Measurements from ENCODE around the gene OSBPL7. TPM values are rescaled to one million over a fixed set of nuclear protein-coding genes. Genes with fewer than 3 reads are reported as not detected.
A peak's percentile ranks its signal among the peaks of the same experiment; 100 is the strongest.

The OSBPL7 gene
- total and polyA plus RNA-seq, 4 donors = 8.9 to 21.1 (median 15.4) TPM

- DNase-seq (no peak), ATAC-seq (ENCODE audit: low FRiP score) (no peak)
- H3K27ac ChIP-seq (ENCODE audit: low read depth in 1 of 2, low read length in 2 of 2) = no peak overlapping the region
- no peaks in the 10 kb centered on the region for H3K27me3 ChIP-seq (ENCODE audit: control insufficient read depth in 1 of 2, insufficient read depth in 2 of 2, low read length in 1 of 2)
- peaks cover 3 to 7% of the 10 kb centered on the region in 2 donors for H3K36me3 ChIP-seq (ENCODE audit: control insufficient read depth in 1 of 2, insufficient read depth in 2 of 2, low read length in 1 of 2)
- 70 to 72% methylated on average over 12 of the region's 12 CpGs for WGBS, 2 donors
- H3K4me1 ChIP-seq (ENCODE audit: control insufficient read depth in 1 of 2, insufficient read depth in 2 of 2, low read length in 2 of 2) = no peaks in the 10 kb centered on the region
- H3K9me3 ChIP-seq (ENCODE audit: control insufficient read depth, low read length) = no peaks in the 10 kb centered on the region
- intact Hi-C loops (cut with DNase I) = no loop called here
- no peak overlapping the region for H3K4me3 ChIP-seq (ENCODE audit: low read length in 2 of 2)
These were observed 1.4 kb downstream of the OSBPL7 start for GRCh38 chr17:47820033-47820789.

GRCh38 chr17:47819475-47819874, 2.1 kb downstream of the OSBPL7 start:
- Histone ChIP-seq H3K4me3 (ENCODE audit: low read length in 2 of 2) (no peak overlapping the region), H3K9me3 (ENCODE audit: control insufficient read depth, low read length) (no peaks in the 10 kb centered on the region), H3K27me3 (ENCODE audit: control insufficient read depth in 1 of 2, insufficient read depth in 2 of 2, low read length in 1 of 2) (no peaks in the 10 kb centered on the region), H3K27ac (ENCODE audit: low read depth in 1 of 2, low read length in 2 of 2) (no peak overlapping the region), H3K4me1 (ENCODE audit: control insufficient read depth in 1 of 2, insufficient read depth in 2 of 2, low read length in 2 of 2) (no peaks in the 10 kb centered on the region), H3K36me3 (ENCODE audit: control insufficient read depth in 1 of 2, insufficient read depth in 2 of 2, low read length in 1 of 2) (peaks cover 3 to 7% of the 10 kb centered on the region in 2 donors)
- ATAC-seq (ENCODE audit: low FRiP score) (no peak), DNase-seq (peak in 1 of 2 donors; percentile 13)
- intact Hi-C loops (cut with DNase I) = no loop called here
- 65 to 78% methylated on average over 10 of the region's 10 CpGs for WGBS, 2 donors

GRCh38 chr17:47818002-47818695, 3.4 kb downstream of the OSBPL7 start:
- no peak overlapping the region for H3K4me3 ChIP-seq (ENCODE audit: low read length in 2 of 2)
- 92% methylated on average over 11 of the region's 11 CpGs for WGBS, 2 donors
- H3K4me1 ChIP-seq (ENCODE audit: control insufficient read depth in 1 of 2, insufficient read depth in 2 of 2, low read length in 2 of 2) = no peaks in the 10 kb centered on the region
- no peak overlapping the region for H3K27ac ChIP-seq (ENCODE audit: low read depth in 1 of 2, low read length in 2 of 2)
- no peak for ATAC-seq (ENCODE audit: low FRiP score)
- no peaks in the 10 kb centered on the region for H3K9me3 ChIP-seq (ENCODE audit: control insufficient read depth, low read length)
- no peaks in the 10 kb centered on the region for H3K27me3 ChIP-seq (ENCODE audit: control insufficient read depth in 1 of 2, insufficient read depth in 2 of 2, low read length in 1 of 2)
- DNase-seq = peak; percentile 34 to 38
- peaks cover 0 to 7% of the 10 kb centered on the region in 2 donors for H3K36me3 ChIP-seq (ENCODE audit: control insufficient read depth in 1 of 2, insufficient read depth in 2 of 2, low read length in 1 of 2)
- intact Hi-C loops (cut with DNase I) = no loop called here

GRCh38 chr17:47816947-47817346, 4.6 kb downstream of the OSBPL7 start:
- peaks cover 0 to 7% of the 10 kb centered on the region in 2 donors for H3K36me3 ChIP-seq (ENCODE audit: control insufficient read depth in 1 of 2, insufficient read depth in 2 of 2, low read length in 1 of 2)
- H3K27me3 ChIP-seq (ENCODE audit: control insufficient read depth in 1 of 2, insufficient read depth in 2 of 2, low read length in 1 of 2) = no peaks in the 10 kb centered on the region
- H3K9me3 ChIP-seq (ENCODE audit: control insufficient read depth, low read length) = no peaks in the 10 kb centered on the region
- H3K4me1 ChIP-seq (ENCODE audit: control insufficient read depth in 1 of 2, insufficient read depth in 2 of 2, low read length in 2 of 2) = no peaks in the 10 kb centered on the region
- ATAC-seq (ENCODE audit: low FRiP score) = no peak
- no peak overlapping the region for H3K4me3 ChIP-seq (ENCODE audit: low read length in 2 of 2)
- no peak overlapping the region for H3K27ac ChIP-seq (ENCODE audit: low read depth in 1 of 2, low read length in 2 of 2)
- WGBS, 2 donors = 94 to 98% methylated on average over 10 of the region's 10 CpGs
- DNase-seq = peak; percentile 24 to 33
- intact Hi-C loops (cut with DNase I) = no loop called here

- H3K9me3 ChIP-seq (ENCODE audit: control insufficient read depth, low read length) = no peaks in the 10 kb centered on the region
- ATAC-seq (ENCODE audit: low FRiP score) = no peak
- DNase-seq = peak in 1 of 2 donors; percentile 24
- peaks cover 0 to 7% of the 10 kb centered on the region in 2 donors for H3K36me3 ChIP-seq (ENCODE audit: control insufficient read depth in 1 of 2, insufficient read depth in 2 of 2, low read length in 1 of 2)
- no peaks in the 10 kb centered on the region for H3K4me1 ChIP-seq (ENCODE audit: control insufficient read depth in 1 of 2, insufficient read depth in 2 of 2, low read length in 2 of 2)
- intact Hi-C loops (cut with DNase I) = no loop called here
- H3K27ac ChIP-seq (ENCODE audit: low read depth in 1 of 2, low read length in 2 of 2) = no peak overlapping the region
- no peaks in the 10 kb centered on the region for H3K27me3 ChIP-seq (ENCODE audit: control insufficient read depth in 1 of 2, insufficient read depth in 2 of 2, low read length in 1 of 2)
- 91 to 93% methylated on average over 21 of the region's 21 CpGs for WGBS, 2 donors
- no peak overlapping the region for H3K4me3 ChIP-seq (ENCODE audit: low read length in 2 of 2)
These were observed 5.4 kb downstream of the OSBPL7 start for GRCh38 chr17:47816111-47816735.

GRCh38 chr17:47815106-47815918, 6.3 kb downstream of the OSBPL7 start:
- 92 to 93% methylated on average over 21 of the region's 21 CpGs for WGBS, 2 donors
- Histone ChIP-seq H3K27ac (ENCODE audit: low read depth in 1 of 2, low read length in 2 of 2) (no peak overlapping the region), H3K27me3 (ENCODE audit: control insufficient read depth in 1 of 2, insufficient read depth in 2 of 2, low read length in 1 of 2) (no peaks in the 10 kb centered on the region), H3K9me3 (ENCODE audit: control insufficient read depth, low read length) (no peaks in the 10 kb centered on the region), H3K4me3 (ENCODE audit: low read length in 2 of 2) (no peak overlapping the region), H3K4me1 (ENCODE audit: control insufficient read depth in 1 of 2, insufficient read depth in 2 of 2, low read length in 2 of 2) (no peaks in the 10 kb centered on the region), H3K36me3 (ENCODE audit: control insufficient read depth in 1 of 2, insufficient read depth in 2 of 2, low read length in 1 of 2) (peaks cover 0 to 7% of the 10 kb centered on the region in 2 donors)
- intact Hi-C loops (cut with DNase I) = no loop called here
- ATAC-seq (ENCODE audit: low FRiP score) (no peak), DNase-seq (peak in 1 of 2 donors; percentile 32)

- Histone ChIP-seq H3K4me3 (ENCODE audit: low read length in 2 of 2) (no peak overlapping the region), H3K36me3 (ENCODE audit: control insufficient read depth in 1 of 2, insufficient read depth in 2 of 2, low read length in 1 of 2) (peaks cover 0 to 7% of the 10 kb centered on the region in 2 donors), H3K4me1 (ENCODE audit: control insufficient read depth in 1 of 2, insufficient read depth in 2 of 2, low read length in 2 of 2) (no peaks in the 10 kb centered on the region), H3K9me3 (ENCODE audit: control insufficient read depth, low read length) (no peaks in the 10 kb centered on the region), H3K27me3 (ENCODE audit: control insufficient read depth in 1 of 2, insufficient read depth in 2 of 2, low read length in 1 of 2) (no peaks in the 10 kb centered on the region), H3K27ac (ENCODE audit: low read depth in 1 of 2, low read length in 2 of 2) (no peak overlapping the region)
- intact Hi-C loops (cut with DNase I) = no loop called here
- 94 to 95% methylated on average over 22 of the region's 22 CpGs for WGBS, 2 donors
- no peak for ATAC-seq (ENCODE audit: low FRiP score)
- DNase-seq = peak in 1 of 2 donors; percentile 29
These were observed 8.0 kb downstream of the OSBPL7 start for GRCh38 chr17:47813512-47814031.

- peak; percentile 38 to 71 for DNase-seq
- ATAC-seq (ENCODE audit: low FRiP score) = no peak
- Histone ChIP-seq H3K4me1 (ENCODE audit: control insufficient read depth in 1 of 2, insufficient read depth in 2 of 2, low read length in 2 of 2) (no peaks in the 10 kb centered on the region), H3K27ac (ENCODE audit: low read depth in 1 of 2, low read length in 2 of 2) (no peak overlapping the region), H3K4me3 (ENCODE audit: low read length in 2 of 2) (no peak overlapping the region), H3K36me3 (ENCODE audit: control insufficient read depth in 1 of 2, insufficient read depth in 2 of 2, low read length in 1 of 2) (peaks cover 0 to 7% of the 10 kb centered on the region in 2 donors), H3K9me3 (ENCODE audit: control insufficient read depth, low read length) (no peaks in the 10 kb centered on the region), H3K27me3 (ENCODE audit: control insufficient read depth in 1 of 2, insufficient read depth in 2 of 2, low read length in 1 of 2) (no peaks in the 10 kb centered on the region)
- 93 to 94% methylated on average over 14 of the region's 14 CpGs for WGBS, 2 donors
- intact Hi-C loops (cut with DNase I) = no loop called here
These were observed 8.5 kb downstream of the OSBPL7 start for GRCh38 chr17:47813077-47813476.
